Mesothelial cell of epicardium (in vitro differentiated cells): ENCODE measurements around the gene SYT9. TPM values are rescaled to one million over a fixed set of nuclear protein-coding genes. Genes with fewer than 3 reads are reported as not detected.

Source experiments
- DNase-seq, 2 experiments: peaks; one replicate each; pipeline ENCODE4 v3.0.0; 2021; ENCODE audit warnings: low spot score in 2 of 2; ENCODE audit not compliant: unreplicated experiment in 2 of 2
- H3K27ac Mint-ChIP-seq: 2 replicates; pipeline ENCODE4 v1.8.0; 2021; ENCODE audit warnings: mixed read lengths
- H3K27me3 Mint-ChIP-seq: 2 replicates; pipeline ENCODE4 v1.8.0; 2021; ENCODE audit warnings: low read depth, mixed read lengths
- H3K36me3 Mint-ChIP-seq: 2 replicates; pipeline ENCODE4 v1.8.0; 2021; ENCODE audit warnings: mixed read lengths
- H3K4me1 Mint-ChIP-seq: 2 replicates; pipeline ENCODE4 v1.8.0; 2021; ENCODE audit warnings: mixed read lengths
- H3K4me3 Mint-ChIP-seq: 2 replicates; pipeline ENCODE4 v1.8.0; 2021; ENCODE audit warnings: mild to moderate bottlenecking, moderate library complexity, mixed read lengths
- H3K9me3 Mint-ChIP-seq: 2 replicates; pipeline ENCODE4 v1.8.0; 2021; ENCODE audit warnings: mixed read lengths
- CTCF ChIP-seq: fragments of 200-600 bp; sonication (generic); IDR thresholded peaks from one replicate; pipeline ENCODE4 v1.5.0; 2021; ENCODE audit warnings: antibody characterized with exemption; ENCODE audit not compliant: unreplicated experiment
- total RNA-seq: library from RNA; stranded (reverse); gene quantifications from 3 replicates; pipeline ENCODE4 v1.2.1, GENCODE V29; 2021

Gene SYT9
- total RNA-seq, 1 donor from 2014 or later: 3.7 TPM

- peaks cover 19% of the 10 kb centered on the region for H3K9me3 Mint-ChIP-seq
- no peak for TF ChIP-seq CTCF
- no peaks in the 10 kb centered on the region for H3K4me1 Mint-ChIP-seq
- no peak for DNase-seq
- H3K27ac Mint-ChIP-seq: no peak overlapping the region
- no peaks in the 10 kb centered on the region for H3K27me3 Mint-ChIP-seq
- no peak overlapping the region for H3K4me3 Mint-ChIP-seq
- H3K36me3 Mint-ChIP-seq: no peaks in the 10 kb centered on the region
Observed at GRCh38 chr11:7299393-7299792, 47.7 kb downstream of the SYT9 start.

GRCh38 chr11:7300281-7300680 lies 48.6 kb downstream of the SYT9 start:
- DNase-seq: no peak
- no peaks in the 10 kb centered on the region for H3K36me3 Mint-ChIP-seq
- TF ChIP-seq CTCF: no peak
- H3K9me3 Mint-ChIP-seq: peaks cover 14% of the 10 kb centered on the region
- no peak overlapping the region for H3K27ac Mint-ChIP-seq
- no peak overlapping the region for H3K4me3 Mint-ChIP-seq
- H3K27me3 Mint-ChIP-seq: no peaks in the 10 kb centered on the region
- no peaks in the 10 kb centered on the region for H3K4me1 Mint-ChIP-seq

- Mint-ChIP-seq H3K27ac (no peak overlapping the region), H3K4me3 (no peak overlapping the region)
- no peak for DNase-seq
Observed at GRCh38 chr11:7303146-7303545, 51.4 kb downstream of the SYT9 start.

GRCh38 chr11:7306900-7307299 lies 55.2 kb downstream of the SYT9 start:
- no peaks in the 10 kb centered on the region for H3K27me3 Mint-ChIP-seq
- H3K9me3 Mint-ChIP-seq: peaks cover 4% of the 10 kb centered on the region
- DNase-seq: no peak
- peaks cover 8% of the 10 kb centered on the region for H3K36me3 Mint-ChIP-seq
- H3K4me3 Mint-ChIP-seq: no peak overlapping the region
- peaks cover 2% of the 10 kb centered on the region for H3K4me1 Mint-ChIP-seq
- no peak for TF ChIP-seq CTCF
- H3K27ac Mint-ChIP-seq: no peak overlapping the region

More at GRCh38 chr11:7303146-7303545, 51.4 kb downstream of the SYT9 start:
- H3K4me1 Mint-ChIP-seq: peaks cover 2% of the 10 kb centered on the region
- peaks cover 3% of the 10 kb centered on the region for H3K36me3 Mint-ChIP-seq
- no peaks in the 10 kb centered on the region for H3K27me3 Mint-ChIP-seq
- TF ChIP-seq CTCF: no peak
- peaks cover 7% of the 10 kb centered on the region for H3K9me3 Mint-ChIP-seq

GRCh38 chr11:7307836-7308235 lies 56.1 kb downstream of the SYT9 start:
- TF ChIP-seq CTCF: no peak
- Mint-ChIP-seq H3K27ac (no peak overlapping the region), H3K4me3 (no peak overlapping the region), H3K36me3 (peaks cover 8% of the 10 kb centered on the region), H3K9me3 (peaks cover 4% of the 10 kb centered on the region), H3K27me3 (no peaks in the 10 kb centered on the region), H3K4me1 (peaks cover 2% of the 10 kb centered on the region)
- DNase-seq: no peak

DNA sequence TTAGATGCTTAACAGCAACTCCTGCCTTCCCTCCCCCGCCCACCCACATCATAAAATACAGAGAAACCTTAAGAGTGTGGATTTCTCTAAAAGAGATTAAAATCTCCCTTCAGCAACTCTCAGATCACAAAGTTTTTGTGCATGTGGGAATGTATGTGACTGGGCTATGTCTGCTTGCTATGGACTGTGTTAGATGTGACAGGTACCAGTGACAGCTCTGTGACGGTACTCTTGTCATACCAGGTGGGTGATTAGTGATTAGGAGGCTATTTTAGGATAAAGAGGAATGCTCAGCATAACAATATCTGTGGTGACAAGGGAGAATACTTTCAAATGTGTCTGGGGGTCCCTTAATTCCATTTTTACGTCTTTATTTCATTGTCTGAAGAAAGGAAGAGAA lies 60.2 kb downstream of the SYT9 start:
- Mint-ChIP-seq H3K4me3 (no peak overlapping the region), H3K27ac (no peak overlapping the region), H3K36me3 (peaks cover 8% of the 10 kb centered on the region), H3K9me3 (peaks cover 8% of the 10 kb centered on the region), H3K4me1 (no peaks in the 10 kb centered on the region), H3K27me3 (no peaks in the 10 kb centered on the region)
- DNase-seq: no peak
- TF ChIP-seq CTCF: no peak
